Prostate gland (tissue), 2 donors: ENCODE results near the gene PIF1. TPM values are rescaled to one million over a fixed set of nuclear protein-coding genes. Genes with fewer than 3 reads are reported as not detected.

ENCODE experiments used
- DNase-seq: peaks from one replicate; pipeline ENCODE4 v3.0.0-alpha.2; 2019; ENCODE audit warnings: low spot score
- H3K27ac ChIP-seq, 2 donors: fragments of 200-600 bp; sonication (generic); 2 replicates each; pipeline ENCODE4 v1.5.1; 2017 to 2019
- H3K27me3 ChIP-seq: fragments of 200-600 bp; sonication (generic); replicated peaks from 2 replicates; pipeline ENCODE4 v1.5.1; 2019; ENCODE audit not compliant: insufficient read depth
- H3K36me3 ChIP-seq, 2 donors: fragments of 200-600 bp; sonication (generic); 1 replicate in 1 of 2; 2 replicates in 1 of 2; pipeline versions ENCODE4 v1.5.1 to v1.8.1; 2017 to 2019
- H3K4me1 ChIP-seq: fragments of 200-600 bp; sonication (generic); replicated peaks from 2 replicates; pipeline ENCODE4 v1.5.1; 2019
- H3K4me3 ChIP-seq, 2 donors: fragments of 200-600 bp; sonication (generic); 2 replicates each; pipeline ENCODE4 v1.5.1; 2017 to 2019
- H3K9me3 ChIP-seq: fragments of 200-600 bp; sonication (generic); 2 replicates; pipeline ENCODE4 v1.5.1; 2017
- CTCF ChIP-seq, 4 experiments: fragments of 200-600 bp in 2 of 4; fragments of 450-650 bp in 2 of 4; sonication (generic) in 2 of 4; IDR thresholded peaks; 1 replicate in 3 of 4; 2 replicates in 1 of 4; pipeline ENCODE4 v1.5.1; 2016 to 2019; ENCODE audit warnings: antibody characterized with exemption in 4 of 4, mild to moderate bottlenecking in 2 of 4, moderate library complexity in 2 of 4
- POLR2A ChIP-seq: fragments of 450-650 bp; IDR thresholded peaks from one replicate; pipeline ENCODE4 v1.6.1; 2016; ENCODE audit warnings: antibody characterized with exemption, mild to moderate bottlenecking
- POLR2AphosphoS5 ChIP-seq: sonication (generic); formaldehyde crosslinking; IDR thresholded peaks from one replicate; pipeline ENCODE4 v1.6.1; 2017; ENCODE audit warnings: antibody characterized with exemption
- WGBS: methylation state at CpG from one replicate; pipeline ENCODE4 v1.1.5; 2018; 5-methylcytosine and 5-hydroxymethylcytosine counted together
- intact Hi-C: fragments of 100-400 bp; cut with DNase I; formaldehyde crosslinking; loops from one replicate; pipeline ENCODE4 v1.14.2; 2022
- total RNA-seq, 2 donors: library from RNA; depleted of rRNA; stranded (reverse); fragments of >200 nt; gene quantifications; one replicate each; pipeline ENCODE4 v1.1.0, GENCODE V29; 2016

Gene PIF1
- total RNA-seq, 2 donors from 2014 or later, result 0.82 to 9.8 TPM

DNA sequence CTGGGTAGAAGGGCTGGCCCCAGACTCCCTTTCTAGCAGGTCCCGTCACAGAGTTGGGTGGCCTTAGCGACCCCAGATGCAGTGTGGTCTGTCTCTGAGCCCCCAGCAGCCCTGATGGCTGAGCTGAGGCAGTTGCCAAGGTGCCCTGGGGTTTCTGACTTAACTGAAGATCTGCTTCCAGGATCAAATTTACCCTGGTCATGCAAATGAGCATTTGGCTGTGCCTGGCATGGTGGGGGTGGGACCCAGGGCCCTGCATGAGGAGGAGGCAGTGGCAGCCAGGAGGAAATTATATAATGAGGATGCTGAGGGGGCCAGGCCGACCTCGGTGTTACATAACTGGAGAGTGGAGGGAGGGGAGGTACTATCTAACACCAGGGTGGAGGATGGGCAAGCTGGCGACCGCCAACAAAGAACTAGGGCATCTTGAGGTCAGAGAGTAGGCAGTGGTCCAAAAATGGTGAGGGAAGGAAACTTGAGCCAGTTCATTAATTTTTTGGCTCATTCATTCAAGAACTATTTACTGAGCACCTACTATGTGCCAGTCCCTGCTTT lies 32.7 kb upstream of the PIF1 start:
- intact Hi-C loops, result no loop called here
- Histone ChIP-seq H3K4me3 (no peak overlapping the region), H3K4me1 (no peaks in the 10 kb centered on the region), H3K27me3 (no peaks in the 10 kb centered on the region), H3K27ac (peak overlapping the region; percentile 55 to 65), H3K9me3 (no peaks in the 10 kb centered on the region), H3K36me3 (peaks cover 0 to 13% of the 10 kb centered on the region in 2 donors)
- TF ChIP-seq CTCF (IDR thresholded peaks at IDR 0.05) (no peak), POLR2A (no peak), POLR2AphosphoS5 (no peak)
- no peak for DNase-seq
- WGBS, result 48% methylated on average over 6 of the region's 6 CpGs

DNA sequence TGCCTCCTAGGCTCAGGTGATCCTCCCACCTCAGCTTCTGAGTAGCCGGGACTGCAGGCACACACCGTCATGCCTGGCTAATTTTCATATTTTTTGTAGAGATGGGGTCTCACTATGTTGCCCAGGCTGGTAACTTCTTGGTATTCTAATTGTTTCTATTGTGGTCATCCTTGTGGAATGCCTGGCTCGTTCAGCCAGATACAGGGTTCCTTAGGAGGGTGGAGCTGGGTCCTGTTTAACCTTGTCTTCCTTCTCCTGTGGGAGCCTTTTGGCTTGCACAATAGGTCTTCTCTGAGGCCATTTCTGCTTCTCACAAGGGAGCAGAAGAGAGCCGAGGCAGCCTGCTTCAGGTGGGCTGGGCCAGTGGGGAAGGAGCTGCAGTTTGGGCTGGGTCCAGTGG lies 32.0 kb upstream of the PIF1 start:
- TF ChIP-seq POLR2A, result no peak
- no peak for TF ChIP-seq POLR2AphosphoS5
- no peak for TF ChIP-seq CTCF (IDR thresholded peaks at IDR 0.05)
- Histone ChIP-seq H3K27ac (peak overlapping the region; percentile 55 to 65), H3K36me3 (peaks cover 0 to 13% of the 10 kb centered on the region in 2 donors), H3K9me3 (no peaks in the 10 kb centered on the region), H3K4me1 (no peaks in the 10 kb centered on the region), H3K27me3 (no peaks in the 10 kb centered on the region), H3K4me3 (no peak overlapping the region)
- no peak for DNase-seq
- intact Hi-C loops, result no loop called here
- WGBS, result 56% methylated on average over 4 of the region's 4 CpGs

DNA sequence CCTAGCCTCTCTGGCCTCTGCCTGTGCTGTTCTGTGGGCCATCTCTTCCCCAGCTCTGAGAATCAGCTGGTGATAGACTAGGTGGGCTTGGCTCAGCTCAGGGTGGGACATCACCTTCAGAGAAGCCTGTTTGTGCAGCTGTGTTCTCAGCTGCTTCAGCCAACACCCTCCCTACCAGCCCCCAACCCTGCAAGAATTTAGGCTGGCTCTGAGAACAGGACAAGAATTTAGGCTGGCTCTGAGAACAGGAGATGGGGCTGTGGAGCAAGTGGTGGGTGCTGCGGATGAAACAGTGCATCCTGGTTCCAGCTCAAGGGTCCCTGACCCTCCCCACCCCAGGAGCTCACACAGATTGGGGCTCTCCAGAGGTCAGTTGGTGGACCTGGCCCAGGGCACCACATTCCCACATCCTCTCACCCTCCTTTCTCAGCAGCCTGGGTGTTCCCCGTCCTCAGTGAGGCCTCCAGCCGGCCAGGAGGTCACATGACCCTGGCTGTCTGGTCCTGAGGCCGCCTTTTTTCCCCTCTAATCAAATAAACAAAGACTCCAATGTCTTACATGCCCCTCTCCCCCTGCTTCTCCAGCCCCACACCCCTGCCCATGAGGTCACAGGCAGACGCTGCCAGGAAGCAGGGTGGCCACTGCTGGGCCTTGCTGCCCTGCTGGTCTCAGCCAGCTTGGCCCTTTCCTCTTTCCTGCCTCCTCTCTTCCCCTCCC lies 31.1 kb upstream of the PIF1 start:
- Histone ChIP-seq H3K36me3 (peaks cover 0 to 10% of the 10 kb centered on the region in 2 donors), H3K4me3 (no peak overlapping the region), H3K4me1 (no peaks in the 10 kb centered on the region), H3K27ac (peak overlapping the region; percentile 55 to 65), H3K9me3 (no peaks in the 10 kb centered on the region), H3K27me3 (no peaks in the 10 kb centered on the region)
- DNase-seq, result no peak
- 22% methylated on average over 5 of the region's 5 CpGs for WGBS
- peak; percentile 23 for TF ChIP-seq POLR2AphosphoS5
- no peak for TF ChIP-seq POLR2A
- TF ChIP-seq CTCF (IDR thresholded peaks at IDR 0.05), result no peak
- intact Hi-C loops, result no loop called here

GRCh38 chr15:64855205-64855975 lies 29.9 kb upstream of the PIF1 start:
- intact Hi-C loops, result no loop called here
- Histone ChIP-seq H3K36me3 (no peaks in the 10 kb centered on the region), H3K27me3 (no peaks in the 10 kb centered on the region), H3K27ac (peak overlapping the region; percentile 55 to 65), H3K9me3 (no peaks in the 10 kb centered on the region), H3K4me1 (no peaks in the 10 kb centered on the region), H3K4me3 (no peak overlapping the region)
- no peak for DNase-seq
- WGBS, result 63% methylated on average over 7 of the region's 7 CpGs
- TF ChIP-seq CTCF (IDR thresholded peaks at IDR 0.05) (no peak), POLR2AphosphoS5 (no peak), POLR2A (no peak)
